GM18951 (cell line): ENCODE measurements around the gene CDC14A.

ENCODE experiments used
- POLR2A ChIP-seq: IDR thresholded peaks from 4 replicates; pipeline ENCODE4 v1.6.1; 2011; ENCODE audit warnings: mild to moderate bottlenecking; ENCODE audit not compliant: insufficient read length, insufficient read depth; ENCODE audit errors: extremely low read depth
- in situ Hi-C: fragments of 300-500 bp; cut with MboI; formaldehyde crosslinking; loops from one replicate; pipeline ENCODE4 v1.12.0; 2022; ENCODE audit warnings: low sequenced_read_pairs, mixed read lengths, inconsistent platforms; ENCODE audit not compliant: unreplicated experiment

Gene CDC14A

DNA sequence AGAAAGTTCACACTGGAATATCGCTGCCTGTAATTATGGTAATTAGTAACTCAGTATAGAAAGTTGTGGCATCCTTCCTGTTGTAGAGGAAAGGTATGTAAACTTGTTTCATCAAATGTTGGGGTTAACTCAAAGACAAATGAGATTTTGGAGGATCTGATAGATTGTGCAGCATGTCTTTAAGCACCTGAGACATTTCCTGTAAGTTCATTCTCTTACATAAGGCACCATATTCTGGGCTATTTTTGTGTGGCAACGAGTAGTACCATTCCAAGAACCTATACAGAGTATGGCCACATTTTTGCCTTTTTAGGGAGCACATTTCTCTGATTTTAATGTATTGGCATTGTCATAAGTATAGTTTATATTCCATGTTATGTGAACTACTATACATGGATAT, 88.8 kb downstream of the CDC14A start:
- TF ChIP-seq POLR2A, result no peak
- in situ Hi-C loops, result no loop called here

GRCh38 chr1:100441651-100442050, 89.3 kb downstream of the CDC14A start:
- in situ Hi-C loops, result no loop called here
- TF ChIP-seq POLR2A, result no peak

DNA sequence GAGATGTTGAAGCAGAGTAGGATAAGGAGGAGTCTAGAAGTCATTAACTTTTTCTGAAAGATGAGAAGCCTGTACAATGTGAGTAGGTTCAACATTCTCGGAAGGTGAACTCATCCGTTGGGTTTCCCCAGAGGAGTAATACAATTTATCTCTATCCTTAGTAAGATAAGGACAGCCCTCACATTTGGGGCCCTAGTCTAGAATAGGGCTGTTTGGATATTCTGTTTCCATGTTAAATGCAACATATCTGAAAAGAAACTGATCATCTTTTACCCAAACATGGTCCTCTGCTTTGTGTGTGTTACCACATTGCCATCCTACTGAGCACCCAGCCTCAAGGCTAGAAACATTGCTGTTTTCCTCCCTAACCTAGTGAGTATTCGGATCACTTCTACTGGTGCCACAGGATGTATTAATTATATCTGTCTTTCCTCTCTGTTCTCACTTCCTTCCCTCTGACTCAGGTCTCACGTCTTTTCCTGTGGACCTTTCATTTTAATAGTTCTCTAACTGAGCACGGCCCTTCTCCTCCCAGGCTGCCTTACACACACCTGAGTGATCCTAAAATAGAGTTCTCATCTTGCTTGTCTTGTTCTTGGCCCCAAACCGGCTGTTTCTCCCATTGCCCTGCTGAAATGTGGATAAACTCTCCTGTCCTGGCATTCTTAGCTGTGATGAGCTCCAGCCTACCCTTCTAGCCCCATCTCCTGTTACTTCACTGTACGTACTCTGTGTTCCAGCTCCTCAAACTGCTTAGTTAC, 91.7 kb downstream of the CDC14A start:
- no peak for TF ChIP-seq POLR2A
- in situ Hi-C loops, result no loop called here

DNA sequence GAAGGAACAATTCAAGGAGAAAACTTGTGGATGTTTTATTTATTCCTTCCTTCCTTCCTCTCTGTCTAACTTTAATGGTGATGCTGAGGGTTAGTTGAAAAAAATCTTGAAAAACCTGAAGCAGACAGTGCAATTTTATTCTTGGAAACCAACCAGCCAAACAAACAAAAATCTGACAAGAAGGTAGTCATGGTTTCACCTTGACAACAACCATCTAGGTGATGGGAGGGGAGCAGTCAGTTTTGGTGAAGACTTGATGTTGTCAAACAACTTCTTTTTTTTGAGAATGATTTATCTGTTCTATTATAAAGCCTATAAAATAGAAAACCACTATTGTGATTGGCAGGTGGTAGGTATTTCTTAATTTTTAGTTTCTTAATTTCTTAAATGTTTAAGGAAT, 93.3 kb downstream of the CDC14A start:
- TF ChIP-seq POLR2A, result no peak
- in situ Hi-C loops, result no loop called here

DNA sequence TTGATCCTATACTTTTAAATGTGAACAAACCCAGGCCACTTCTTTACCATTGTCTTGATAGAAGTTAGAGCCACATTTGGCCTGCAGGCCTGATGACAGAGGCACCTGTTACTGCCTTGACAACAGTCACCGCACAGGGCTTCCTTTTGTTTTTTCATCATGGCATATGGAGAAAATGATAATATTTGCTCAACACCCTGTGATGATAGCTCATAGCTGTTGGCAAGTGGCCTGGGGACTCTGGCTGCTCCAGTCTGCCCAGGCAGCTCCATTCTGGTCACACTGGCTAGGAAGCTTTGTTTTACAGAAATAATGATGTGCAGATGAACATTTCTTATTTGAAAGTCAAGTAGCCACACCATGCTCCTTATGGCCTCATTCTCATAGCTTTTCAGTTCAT, 96.1 kb downstream of the CDC14A start:
- no peak for TF ChIP-seq POLR2A
- in situ Hi-C loops, result no loop called here

GRCh38 chr1:100449477-100449876, 97.2 kb downstream of the CDC14A start:
- no peak for TF ChIP-seq POLR2A
- in situ Hi-C loops, result no loop called here

GRCh38 chr1:100452641-100453040, 100.3 kb downstream of the CDC14A start:
- in situ Hi-C loops, result loop anchor here (10.0 kb wide), 1 partner anchor 638 kb away; no protein-coding TSS in a partner anchor
- no peak for TF ChIP-seq POLR2A

DNA sequence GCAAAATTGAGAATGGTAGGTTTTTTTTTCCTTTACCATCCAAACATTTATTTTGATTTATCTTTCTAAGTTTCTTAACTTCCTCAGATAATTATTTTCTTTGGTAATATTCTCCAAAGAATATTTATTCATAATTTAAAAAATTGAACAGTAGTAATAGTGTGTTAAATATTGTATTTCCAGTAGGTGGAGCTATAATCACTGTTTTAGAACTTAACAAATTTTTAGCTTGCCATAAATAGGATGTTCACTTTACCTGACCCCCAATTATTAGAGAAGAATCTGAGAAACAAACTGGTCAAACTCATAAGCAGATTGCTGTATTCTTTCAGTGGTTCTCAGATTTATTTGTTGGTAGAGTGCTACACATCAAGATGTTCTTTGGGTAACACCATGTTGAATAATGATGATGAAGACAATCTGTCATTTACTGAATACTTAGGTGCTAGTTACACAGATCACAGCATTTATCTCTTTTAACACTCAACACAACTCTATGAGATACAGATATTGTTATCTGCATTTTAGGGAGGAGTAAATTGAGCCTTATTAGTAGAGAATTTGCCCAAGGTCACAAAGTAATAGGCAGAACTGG, 103.3 kb downstream of the CDC14A start:
- TF ChIP-seq POLR2A, result no peak
- in situ Hi-C loops, result loop anchor here (10.0 kb wide), 1 partner anchor 641 kb away; no protein-coding TSS in a partner anchor

DNA sequence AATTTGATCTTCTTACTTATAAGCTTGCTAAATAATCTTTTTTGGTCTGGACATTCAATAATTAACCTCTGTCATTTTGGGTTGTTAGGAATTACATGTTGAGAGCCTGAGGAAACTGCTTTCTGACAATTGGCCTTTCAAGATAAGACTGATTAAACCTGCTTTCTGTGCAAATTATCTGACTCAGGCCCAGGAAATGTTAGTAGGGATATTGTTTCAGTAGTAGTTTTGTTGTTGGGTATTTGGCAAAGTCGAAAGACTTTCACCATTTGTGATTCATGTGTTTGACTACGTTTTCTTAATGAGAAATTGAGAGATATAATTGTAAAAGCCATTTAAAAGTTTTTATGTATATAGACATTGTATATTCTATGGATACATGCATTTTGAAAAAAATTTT, 104.6 kb downstream of the CDC14A start:
- TF ChIP-seq POLR2A, result no peak
- in situ Hi-C loops, result loop anchor here (10.0 kb wide), 1 partner anchor 642 kb away; no protein-coding TSS in a partner anchor

GRCh38 chr1:100457683-100458082, 105.4 kb downstream of the CDC14A start:
- no peak for TF ChIP-seq POLR2A
- in situ Hi-C loops, result loop anchor here (10.0 kb wide), 1 partner anchor 643 kb away; no protein-coding TSS in a partner anchor

GRCh38 chr1:100458661-100459357, 106.5 kb downstream of the CDC14A start:
- TF ChIP-seq POLR2A, result no peak
- in situ Hi-C loops, result loop anchor here (10.0 kb wide), 1 partner anchor 644 kb away; no protein-coding TSS in a partner anchor

- no peak for TF ChIP-seq POLR2A
- in situ Hi-C loops, result loop anchor here (5.0 to 10.0 kb wide), 2 partner anchors 408 to 645 kb away; no protein-coding TSS in a partner anchor
Measured at GRCh38 chr1:100459358-100460114, 107.2 kb downstream of the CDC14A start.

DNA sequence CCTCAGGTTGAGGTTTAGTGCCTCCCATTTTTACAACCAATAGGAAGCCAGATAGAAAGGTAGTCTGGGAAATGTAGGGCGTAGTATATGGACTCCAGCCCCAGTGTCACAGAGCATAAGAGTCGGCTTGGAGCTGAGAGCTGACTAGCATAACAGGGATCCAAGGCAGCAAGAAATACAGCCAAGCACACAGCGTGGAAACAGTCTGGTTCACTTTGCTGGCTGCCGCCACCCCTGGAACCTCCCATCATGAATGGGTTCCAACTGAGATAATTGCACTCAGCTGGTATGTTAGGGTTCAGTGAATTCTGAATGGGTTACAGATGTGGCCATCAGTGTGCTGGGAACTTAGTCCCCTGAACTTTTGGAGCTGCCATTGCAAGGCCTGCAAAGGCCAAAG, 108.9 kb downstream of the CDC14A start:
- TF ChIP-seq POLR2A, result no peak
- in situ Hi-C loops, result loop anchor here (5.0 kb wide), 1 partner anchor 406 kb away; no protein-coding TSS in a partner anchor
